HUES48 (cell line): Measurements from ENCODE around the gene DPAGT1.

Experiments used
- H3K27ac ChIP-seq: one replicate; pipeline ENCODE4 v1.7.0; 2013; ENCODE audit warnings: low read depth, low read length, inconsistent platforms
- H3K27me3 ChIP-seq: 2 replicates; pipeline ENCODE4 v1.6.1; 2013; ENCODE audit warnings: mild to moderate bottlenecking, low read length; ENCODE audit not compliant: control insufficient read depth, insufficient read depth
- H3K36me3 ChIP-seq: 2 replicates; pipeline ENCODE4 v1.6.1; 2013; ENCODE audit warnings: low read length; ENCODE audit not compliant: control insufficient read depth, insufficient read depth
- H3K4me1 ChIP-seq: 2 replicates; pipeline ENCODE4 v1.6.1; 2013; ENCODE audit warnings: mild to moderate bottlenecking, low read length; ENCODE audit not compliant: control insufficient read depth, insufficient read depth
- H3K4me3 ChIP-seq: 2 replicates; pipeline ENCODE4 v1.5.1; 2013; ENCODE audit warnings: mild to moderate bottlenecking, low read depth, low read length
- H3K9ac ChIP-seq: 2 replicates; pipeline ENCODE4 v1.6.1; 2013; ENCODE audit warnings: mild to moderate bottlenecking, low read depth, low read length, moderate library complexity
- H3K9me3 ChIP-seq: 2 replicates; pipeline ENCODE4 v1.6.1; 2013; ENCODE audit warnings: low read length; ENCODE audit not compliant: control insufficient read depth, insufficient read depth

DPAGT1 gene

GRCh38 chr11:119115484-119116234 is 14.0 kb upstream of the DPAGT1 start:
- peaks cover 9% of the 10 kb centered on the region; the same call in 1 of the 2 replicates for H3K36me3 ChIP-seq
- H3K4me1 ChIP-seq: peaks cover 2% of the 10 kb centered on the region; the same call in 1 of the 2 replicates
- no peak overlapping the region for H3K9ac ChIP-seq
- no peaks in the 10 kb centered on the region for H3K27me3 ChIP-seq
- H3K27ac ChIP-seq: no peak overlapping the region
- H3K4me3 ChIP-seq: no peak overlapping the region
- no peaks in the 10 kb centered on the region for H3K9me3 ChIP-seq

- Histone ChIP-seq H3K27ac (no peak overlapping the region), H3K4me1 (no peaks in the 10 kb centered on the region), H3K27me3 (no peaks in the 10 kb centered on the region), H3K4me3 (no peak overlapping the region), H3K9me3 (no peaks in the 10 kb centered on the region), H3K9ac (no peak overlapping the region), H3K36me3 (peaks cover 9% of the 10 kb centered on the region; the same call in 1 of the 2 replicates)
These were observed 12.7 kb upstream of the DPAGT1 start for GRCh38 chr11:119114351-119114750.

- Histone ChIP-seq H3K9ac (no peak overlapping the region), H3K36me3 (peaks cover 9% of the 10 kb centered on the region; the same call in 1 of the 2 replicates), H3K4me3 (no peak overlapping the region), H3K27ac (no peak overlapping the region), H3K4me1 (no peaks in the 10 kb centered on the region), H3K9me3 (no peaks in the 10 kb centered on the region), H3K27me3 (peaks cover 2% of the 10 kb centered on the region)
These were observed 12.1 kb upstream of the DPAGT1 start for GRCh38 chr11:119113716-119114115.

DNA sequence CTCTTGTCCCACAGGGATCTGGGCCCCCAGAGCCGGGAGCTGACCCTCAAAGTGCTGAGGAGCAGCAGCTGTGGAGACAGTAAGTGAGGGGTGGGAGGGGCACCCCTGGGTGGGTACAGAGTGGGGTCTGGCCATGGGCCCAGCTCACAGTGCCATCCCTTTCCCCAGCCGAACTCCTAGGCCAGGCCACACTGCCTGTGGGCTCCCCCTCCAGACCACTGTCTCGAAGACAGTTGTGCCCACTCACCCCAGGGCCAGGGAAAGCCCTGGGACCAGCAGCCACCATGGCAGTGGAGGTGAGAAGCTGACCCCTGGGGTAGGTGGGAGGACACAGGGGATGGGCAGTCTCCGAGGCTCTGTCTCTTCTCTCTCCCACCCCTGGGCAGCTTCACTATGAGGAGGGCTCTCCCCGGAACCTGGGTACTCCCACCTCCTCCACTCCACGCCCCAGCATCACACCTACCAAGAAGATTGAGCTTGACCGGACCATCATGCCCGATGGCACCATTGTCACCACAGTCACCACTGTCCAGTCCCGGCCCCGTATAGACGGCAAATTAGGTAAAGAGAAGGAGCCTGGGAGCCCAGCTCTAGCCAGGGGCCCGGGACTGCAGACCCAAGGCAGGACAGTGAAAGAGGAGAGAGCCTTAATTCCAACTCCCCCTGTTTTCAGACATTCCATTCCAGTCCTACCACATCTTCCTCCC is 10.8 kb upstream of the DPAGT1 start:
- peaks cover 9% of the 10 kb centered on the region; the same call in 1 of the 2 replicates for H3K36me3 ChIP-seq
- no peaks in the 10 kb centered on the region for H3K9me3 ChIP-seq
- H3K4me1 ChIP-seq: peaks cover 3% of the 10 kb centered on the region; the same call in 1 of the 2 replicates
- H3K27ac ChIP-seq: no peak overlapping the region
- H3K9ac ChIP-seq: no peak overlapping the region
- no peak overlapping the region for H3K4me3 ChIP-seq
- H3K27me3 ChIP-seq: peaks cover 14% of the 10 kb centered on the region

DNA sequence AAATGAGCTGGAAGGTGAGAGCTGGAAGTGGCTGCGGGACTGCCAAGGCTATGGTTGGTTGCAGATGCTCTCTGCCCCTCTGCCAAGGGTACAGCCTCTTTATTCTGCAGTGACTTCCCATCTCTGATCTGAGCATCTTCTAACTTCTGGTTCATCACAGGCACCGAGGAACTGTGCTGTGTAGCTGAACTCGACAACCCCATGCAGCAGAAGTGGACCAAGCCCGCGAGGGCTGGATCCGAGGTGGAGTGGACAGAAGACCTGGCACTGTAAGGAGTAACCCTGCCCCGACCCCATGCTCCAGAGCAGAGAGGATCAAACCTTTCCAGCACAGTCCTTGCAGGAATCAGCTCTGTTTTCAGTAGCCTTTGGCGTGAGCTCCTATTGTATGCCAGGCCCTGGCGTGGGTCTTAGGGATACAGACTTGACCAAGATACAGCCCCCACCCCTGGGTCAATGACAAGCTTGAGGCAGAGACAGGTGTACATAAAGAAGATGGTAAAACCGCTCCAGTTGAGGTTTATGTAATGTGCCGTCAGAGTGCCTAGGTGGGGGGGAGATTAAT is 9.8 kb upstream of the DPAGT1 start:
- Histone ChIP-seq H3K9ac (no peak overlapping the region), H3K9me3 (no peaks in the 10 kb centered on the region), H3K4me1 (peaks cover 8% of the 10 kb centered on the region), H3K36me3 (peaks cover 9% of the 10 kb centered on the region; the same call in 1 of the 2 replicates), H3K27ac (no peak overlapping the region), H3K4me3 (no peak overlapping the region), H3K27me3 (peaks cover 14% of the 10 kb centered on the region)

- H3K4me3 ChIP-seq: no peak overlapping the region
- H3K27me3 ChIP-seq: peaks cover 14% of the 10 kb centered on the region
- H3K27ac ChIP-seq: no peak overlapping the region
- peaks cover 9% of the 10 kb centered on the region; the same call in 1 of the 2 replicates for H3K36me3 ChIP-seq
- no peaks in the 10 kb centered on the region for H3K9me3 ChIP-seq
- H3K9ac ChIP-seq: no peak overlapping the region
- peaks cover 13% of the 10 kb centered on the region for H3K4me1 ChIP-seq
These were observed 8.8 kb upstream of the DPAGT1 start for GRCh38 chr11:119110439-119110838.

GRCh38 chr11:119109843-119110242 is 8.2 kb upstream of the DPAGT1 start:
- no peak overlapping the region for H3K9ac ChIP-seq
- H3K27me3 ChIP-seq: peaks cover 14% of the 10 kb centered on the region
- H3K36me3 ChIP-seq: peaks cover 9% of the 10 kb centered on the region; the same call in 1 of the 2 replicates
- H3K27ac ChIP-seq: no peak overlapping the region
- H3K4me1 ChIP-seq: peaks cover 13% of the 10 kb centered on the region
- H3K9me3 ChIP-seq: no peaks in the 10 kb centered on the region
- no peak overlapping the region for H3K4me3 ChIP-seq

DNA sequence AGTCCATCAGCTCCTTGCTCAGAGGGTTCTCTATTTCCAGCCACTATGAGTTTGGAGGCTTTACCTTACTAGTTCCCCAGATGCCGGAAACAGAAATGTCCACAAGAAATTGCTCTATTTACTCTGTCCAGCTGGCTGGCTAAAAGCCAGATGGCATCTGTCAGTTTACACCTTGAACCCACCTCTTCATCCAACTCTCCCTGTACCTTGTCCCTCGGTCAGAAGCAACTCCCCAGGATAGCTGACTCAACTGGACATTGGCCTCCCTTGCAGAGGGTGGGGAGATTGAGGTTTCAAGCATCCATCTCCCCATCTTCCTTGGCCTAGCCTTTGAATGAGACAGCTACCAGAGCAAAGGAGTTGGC is 7.2 kb upstream of the DPAGT1 start:
- Histone ChIP-seq H3K4me3 (0 out of 2 replicates have a peak overlapping the region, but pooled peaks have one; percentile 75), H3K27ac (no peak overlapping the region), H3K9me3 (no peaks in the 10 kb centered on the region), H3K36me3 (peaks cover 8% of the 10 kb centered on the region; the same call in 1 of the 2 replicates), H3K27me3 (peaks cover 14% of the 10 kb centered on the region), H3K9ac (no peak overlapping the region), H3K4me1 (peaks cover 13% of the 10 kb centered on the region)

DNA sequence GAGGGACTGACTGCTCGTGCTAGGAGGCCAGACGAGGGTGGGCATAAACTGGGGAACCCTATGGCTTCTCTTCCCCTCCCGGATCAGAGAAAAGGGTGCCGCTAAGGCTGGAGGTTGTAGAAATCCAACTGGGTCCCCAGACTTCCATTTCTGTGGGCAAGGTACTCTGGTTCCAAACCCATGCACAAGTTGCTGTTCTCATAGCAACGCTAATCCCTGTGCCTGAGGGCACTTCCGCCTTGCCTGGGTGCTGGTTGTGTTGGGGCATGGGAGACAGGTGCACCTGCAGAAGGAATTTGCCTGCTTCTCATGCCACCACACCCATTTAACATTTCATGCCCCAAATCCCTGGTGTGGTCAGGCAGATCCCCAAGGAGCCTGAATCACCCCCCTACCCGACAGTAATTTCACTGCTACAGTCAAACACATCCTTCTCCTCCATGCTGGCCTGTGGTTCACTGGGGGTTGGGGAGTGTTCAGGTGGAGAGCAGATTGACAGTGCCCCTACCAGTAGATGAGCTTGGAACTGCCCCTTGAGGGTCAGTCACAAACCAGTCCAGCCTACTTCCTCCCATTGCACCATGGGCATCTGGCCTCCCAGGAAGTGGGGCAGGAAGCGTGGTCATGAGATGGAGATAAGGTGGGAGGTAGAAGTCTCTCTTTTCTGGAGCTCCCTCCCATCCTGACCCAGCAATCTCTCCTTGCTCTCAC is 6.6 kb upstream of the DPAGT1 start:
- no peak overlapping the region for H3K27ac ChIP-seq
- H3K4me3 ChIP-seq: peak overlapping the region; percentile 75
- peaks cover 6% of the 10 kb centered on the region; the same call in 1 of the 2 replicates for H3K36me3 ChIP-seq
- H3K9ac ChIP-seq: no peak overlapping the region
- peaks cover 13% of the 10 kb centered on the region for H3K4me1 ChIP-seq
- peaks cover 14% of the 10 kb centered on the region for H3K27me3 ChIP-seq
- no peaks in the 10 kb centered on the region for H3K9me3 ChIP-seq

- peaks cover 14% of the 10 kb centered on the region for H3K27me3 ChIP-seq
- no peak overlapping the region for H3K27ac ChIP-seq
- peak overlapping the region; percentile 75 for H3K4me3 ChIP-seq
- no peaks in the 10 kb centered on the region for H3K9me3 ChIP-seq
- H3K9ac ChIP-seq: no peak overlapping the region; the same call in 1 of the 2 replicates
- H3K4me1 ChIP-seq: peaks cover 14% of the 10 kb centered on the region
- peaks cover 6% of the 10 kb centered on the region; the same call in 1 of the 2 replicates for H3K36me3 ChIP-seq
These were observed 6.0 kb upstream of the DPAGT1 start for GRCh38 chr11:119107538-119108145.
